Mammary epithelial cell (primary cell): ENCODE data around the gene TLCD3B.

ENCODE experiments used
- EZH2 ChIP-seq: IDR thresholded peaks from 2 replicates; pipeline ENCODE4 v1.6.1; 2012; ENCODE audit warnings: low read length, inconsistent platforms, borderline replicate concordance
- TF ChIP-seq, protein P1 (sequence below), 2 donors: IDR thresholded peaks in 1 of 2; conservative IDR thresholded peaks in 1 of 2; 2 replicates each; pipeline ENCODE4 v1.5.1; 2011 to 2012; ENCODE audit warnings: inconsistent platforms in 2 of 2, low read length in 2 of 2, mild to moderate bottlenecking in 2 of 2, control low read depth in 1 of 2, low read depth in 1 of 2; ENCODE audit not compliant: insufficient read depth in 1 of 2; ENCODE audit errors: extremely low read depth in 1 of 2

GRCh38 chr16:30066761-30067583 lies 35.9 kb upstream of the TLCD3B start:
- TF ChIP-seq, protein P1, sequence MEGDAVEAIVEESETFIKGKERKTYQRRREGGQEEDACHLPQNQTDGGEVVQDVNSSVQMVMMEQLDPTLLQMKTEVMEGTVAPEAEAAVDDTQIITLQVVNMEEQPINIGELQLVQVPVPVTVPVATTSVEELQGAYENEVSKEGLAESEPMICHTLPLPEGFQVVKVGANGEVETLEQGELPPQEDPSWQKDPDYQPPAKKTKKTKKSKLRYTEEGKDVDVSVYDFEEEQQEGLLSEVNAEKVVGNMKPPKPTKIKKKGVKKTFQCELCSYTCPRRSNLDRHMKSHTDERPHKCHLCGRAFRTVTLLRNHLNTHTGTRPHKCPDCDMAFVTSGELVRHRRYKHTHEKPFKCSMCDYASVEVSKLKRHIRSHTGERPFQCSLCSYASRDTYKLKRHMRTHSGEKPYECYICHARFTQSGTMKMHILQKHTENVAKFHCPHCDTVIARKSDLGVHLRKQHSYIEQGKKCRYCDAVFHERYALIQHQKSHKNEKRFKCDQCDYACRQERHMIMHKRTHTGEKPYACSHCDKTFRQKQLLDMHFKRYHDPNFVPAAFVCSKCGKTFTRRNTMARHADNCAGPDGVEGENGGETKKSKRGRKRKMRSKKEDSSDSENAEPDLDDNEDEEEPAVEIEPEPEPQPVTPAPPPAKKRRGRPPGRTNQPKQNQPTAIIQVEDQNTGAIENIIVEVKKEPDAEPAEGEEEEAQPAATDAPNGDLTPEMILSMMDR (conservative IDR thresholded peaks at IDR 0.05 in 1 of 2, IDR thresholded peaks at IDR 0.05 in 1 of 2; ENCODE audit: extremely low read depth in 1 of 2, insufficient read depth in 1 of 2, low read depth in 1 of 2, low read length in 2 of 2): no peak
- no peak for TF ChIP-seq EZH2
